HG03097 (cell line): ENCODE measurements around the gene GRHL3.
"Not testable (repeated sequence)": the region's sequence is repeated elsewhere in the genome, so short reads cannot be mapped to it uniquely, and the experiment has no call there.

ENCODE experiments used
- ATAC-seq: cut with Tn5 transposase; IDR thresholded peaks from one replicate; pipeline ENCODE4 v1.9.1; 2021; ENCODE audit not compliant: unreplicated experiment, low FRiP score

Gene GRHL3

DNA sequence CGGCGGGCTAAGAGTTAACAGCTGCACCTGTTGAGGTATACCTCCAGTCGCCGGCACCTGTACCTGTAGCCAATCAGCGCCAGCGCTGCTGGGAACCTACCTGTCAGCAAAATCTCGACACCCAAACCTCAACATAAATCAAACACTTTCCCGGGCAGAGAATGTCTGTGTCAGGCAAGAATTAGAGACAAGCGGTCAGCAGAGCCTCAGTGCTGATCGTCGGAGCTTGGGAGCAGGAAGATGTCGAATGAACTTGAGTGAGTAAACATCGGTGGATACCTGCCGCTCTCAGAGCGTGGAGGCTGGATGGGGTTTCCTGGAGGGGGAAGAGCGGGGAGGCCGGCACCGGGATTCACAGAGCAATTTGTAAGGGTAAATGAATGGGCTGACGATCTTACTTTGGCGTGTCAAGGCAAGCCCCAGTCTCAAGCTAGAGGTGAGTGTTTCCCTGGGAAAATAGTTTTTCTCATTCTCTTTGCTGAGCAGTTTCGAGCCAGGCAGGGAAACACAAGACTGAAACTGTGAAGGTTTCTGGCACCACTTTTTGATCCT lies at the start of gene GRHL3:
Gene GRHL3 (plus strand): TSS at position 46 of the 552 bp plus-strand sequence. CDS start 195 bp downstream, at position 241.
- no peak for ATAC-seq

DNA sequence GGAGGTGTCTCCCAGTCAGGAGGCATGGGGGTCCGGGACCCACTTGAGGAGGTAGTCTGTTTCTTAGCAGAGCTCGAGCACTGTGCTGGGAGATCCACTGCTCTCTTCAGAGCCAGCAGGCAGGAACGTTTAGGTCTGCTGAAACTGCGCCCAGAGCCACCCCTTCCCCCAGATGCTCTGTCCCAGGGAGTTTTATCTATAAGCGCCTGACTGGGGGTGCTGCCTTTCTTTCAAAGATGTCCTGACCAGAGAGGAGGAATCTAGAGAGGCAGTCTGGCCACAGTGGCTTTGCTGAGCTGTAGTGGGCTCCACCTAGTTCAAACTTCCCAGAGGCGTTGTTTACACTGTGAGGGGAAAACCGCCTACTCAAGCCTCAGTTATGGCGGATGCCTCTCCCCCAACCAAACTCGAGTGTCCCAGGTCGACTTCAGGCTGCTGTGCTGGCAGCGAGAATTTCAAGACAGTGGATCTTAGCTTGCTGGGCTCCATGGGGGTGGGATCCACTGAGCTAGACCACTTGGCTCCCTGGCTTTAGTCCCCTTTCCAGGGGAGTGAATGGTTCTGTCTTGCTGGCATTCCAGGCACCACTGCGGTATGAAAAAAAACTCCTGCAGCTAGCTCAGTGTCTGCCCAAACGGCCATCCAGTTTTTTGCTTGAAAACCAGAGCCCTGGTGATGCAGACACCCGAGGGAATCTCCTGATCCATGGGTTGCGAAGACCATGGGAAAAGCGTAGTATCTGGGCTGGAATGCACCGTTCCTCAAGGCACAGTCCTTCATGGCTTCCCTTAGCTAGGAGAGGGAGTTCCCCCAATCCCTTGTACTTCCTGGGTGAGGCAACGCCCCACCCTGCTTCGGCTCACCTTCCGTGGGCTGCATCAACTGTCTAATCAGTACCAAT lies 44.7 kb upstream of the GRHL3 start:
- not testable (repeated sequence) for ATAC-seq

DNA sequence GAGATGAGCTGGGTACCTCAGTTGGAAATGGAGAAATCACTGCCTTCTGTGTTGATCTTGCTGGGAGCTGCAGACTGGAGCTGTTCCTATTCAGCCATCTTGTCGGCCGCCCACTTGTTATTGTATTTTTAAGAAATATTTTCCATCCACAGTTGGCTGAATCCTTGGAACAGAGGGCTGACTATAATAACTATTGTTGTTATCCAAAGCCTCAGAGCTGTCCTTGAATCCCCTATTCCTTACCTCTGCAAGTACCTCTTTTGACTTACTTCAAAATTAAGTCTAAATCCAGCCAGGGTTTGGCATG lies 44.1 kb upstream of the GRHL3 start:
- ATAC-seq = no peak

DNA sequence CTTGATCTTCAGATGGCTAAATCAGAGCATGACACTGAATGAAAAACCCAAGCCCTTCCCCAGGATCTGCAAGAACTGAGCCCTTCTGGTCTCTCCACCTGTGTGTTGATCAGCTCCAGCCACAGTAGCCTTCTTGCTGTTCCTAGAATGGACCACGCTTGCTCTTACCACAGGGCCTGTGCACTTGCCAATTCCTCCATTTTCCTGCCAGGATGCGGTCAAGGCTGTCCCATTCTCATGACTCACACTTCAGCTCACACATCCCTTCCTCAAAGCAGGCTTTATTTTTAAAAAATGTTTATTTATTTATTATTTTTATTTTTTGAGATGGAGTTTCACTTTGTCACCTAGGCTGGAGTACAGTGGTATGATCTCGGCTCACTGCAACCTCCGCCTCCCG lies 43.6 kb upstream of the GRHL3 start:
- no peak for ATAC-seq

DNA sequence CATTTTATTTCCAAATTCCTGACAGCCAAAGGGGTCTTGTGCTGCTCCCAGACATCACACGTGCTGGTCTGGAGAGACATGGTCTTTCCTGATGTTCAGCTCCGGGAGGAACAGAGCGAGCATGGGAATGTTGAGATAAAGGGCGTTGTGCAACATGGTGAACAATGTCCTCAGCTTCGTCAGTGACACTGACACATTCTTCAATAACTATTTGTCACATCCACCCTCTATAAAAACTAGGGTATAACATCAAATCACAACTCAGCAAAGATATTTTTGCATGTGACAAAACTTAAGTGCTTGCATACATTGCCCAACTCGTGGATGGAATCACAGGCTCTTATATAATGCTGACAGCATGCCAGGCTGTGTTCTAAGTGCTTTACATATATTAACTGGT lies 42.4 kb upstream of the GRHL3 start:
- ATAC-seq = no peak

DNA sequence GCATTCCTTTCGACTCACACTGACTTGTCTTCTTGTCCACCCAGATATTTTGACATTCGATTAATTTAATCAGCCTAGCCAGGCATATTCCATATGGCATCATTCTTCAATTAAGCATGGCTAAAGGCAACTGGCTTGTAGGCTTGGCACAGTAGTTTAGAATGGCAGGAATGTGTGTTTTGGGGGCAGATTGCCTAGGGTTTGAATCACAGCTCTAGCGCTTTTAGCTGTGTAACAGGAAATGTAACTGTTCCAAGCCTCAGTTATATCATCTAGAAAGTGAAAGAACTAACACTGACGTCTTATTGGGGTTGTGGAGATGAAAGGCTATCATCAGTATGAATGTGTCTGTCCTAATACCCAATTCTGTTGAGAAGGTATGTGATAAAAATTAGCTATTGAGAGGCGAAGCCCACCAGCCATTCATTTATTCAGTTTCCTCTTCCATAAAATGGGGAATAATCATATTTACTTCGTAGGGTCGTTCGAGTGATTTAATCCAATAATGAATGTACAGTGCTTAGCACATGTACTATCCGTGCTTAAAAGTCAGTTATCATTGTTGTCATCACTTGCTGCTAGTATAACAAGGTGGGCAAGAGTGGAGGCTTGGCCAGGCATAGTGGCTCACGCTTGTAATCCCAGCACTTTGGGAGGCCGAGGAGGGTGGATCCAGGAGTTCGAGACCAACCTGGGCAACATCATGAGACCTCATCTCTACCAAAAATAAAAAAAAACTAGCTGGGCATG lies 41.6 kb upstream of the GRHL3 start:
- no peak for ATAC-seq

DNA sequence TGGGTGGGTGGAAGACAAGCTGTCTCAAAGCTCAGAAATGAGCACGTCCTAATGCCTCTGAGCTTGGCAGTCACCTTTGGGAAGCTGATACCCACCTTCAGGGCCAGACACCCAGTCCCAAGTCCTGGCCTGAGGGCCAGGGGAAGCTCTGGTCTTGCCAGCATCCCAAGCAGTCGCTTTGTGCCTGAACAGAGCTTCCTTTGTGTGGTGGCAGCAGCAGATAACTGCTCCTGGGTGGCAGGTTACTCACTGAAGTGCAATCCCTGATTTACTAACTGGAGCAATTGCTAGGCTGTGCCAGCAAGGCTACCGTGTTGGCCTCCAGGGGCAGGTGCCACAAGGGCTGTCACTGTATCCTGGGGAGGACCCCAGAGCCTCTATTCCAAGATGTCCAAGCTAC lies 40.4 kb upstream of the GRHL3 start:
- no peak for ATAC-seq

DNA sequence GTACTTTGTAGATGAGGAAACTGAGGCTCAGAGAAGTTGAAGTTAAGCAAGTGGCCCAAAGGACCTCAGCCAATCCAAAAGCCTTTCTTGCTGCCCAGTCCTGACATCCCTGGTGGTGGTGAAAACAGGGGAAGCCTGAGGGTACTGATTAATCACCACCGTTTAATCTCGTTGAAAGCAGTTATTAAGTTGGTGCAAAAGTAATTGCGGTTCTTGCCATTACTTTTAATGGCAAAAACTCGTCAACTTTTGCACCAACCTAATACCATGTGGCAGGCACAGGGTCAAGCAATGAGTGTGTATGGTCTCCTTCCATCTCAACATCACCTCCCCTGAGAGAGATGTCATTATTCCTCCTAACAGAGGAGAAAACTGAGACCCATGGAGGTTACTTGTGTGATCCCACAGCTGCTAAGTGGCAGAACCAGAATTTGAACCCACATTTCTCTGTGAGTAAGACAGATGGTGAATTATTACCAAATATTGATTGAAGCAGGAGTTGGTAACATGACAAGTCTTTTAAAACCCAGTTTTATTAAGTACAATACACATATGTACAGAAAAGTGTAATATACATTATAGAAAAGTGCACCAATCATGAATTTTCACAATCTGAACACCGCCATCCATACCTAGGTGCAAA lies 39.4 kb upstream of the GRHL3 start:
- ATAC-seq = no peak

DNA sequence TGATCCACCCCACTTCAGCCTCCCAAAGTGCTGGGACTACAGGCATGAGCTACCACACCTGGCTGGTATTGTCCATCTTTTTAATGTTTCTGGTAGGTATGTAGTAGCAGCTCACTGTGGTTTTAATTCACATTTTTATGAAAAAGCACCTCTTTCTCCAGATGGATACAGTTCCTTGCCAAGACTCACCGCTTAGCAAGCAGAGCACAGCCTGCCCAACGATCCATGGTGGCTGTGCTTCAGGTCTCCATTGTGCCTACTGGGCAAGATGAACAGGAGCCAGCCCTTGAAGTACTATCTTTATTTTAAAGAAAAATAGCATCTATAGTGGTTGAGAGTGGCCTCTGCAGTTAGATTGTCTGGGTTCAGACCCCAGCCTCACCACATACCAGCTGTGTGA lies 37.6 kb upstream of the GRHL3 start:
- no peak for ATAC-seq

DNA sequence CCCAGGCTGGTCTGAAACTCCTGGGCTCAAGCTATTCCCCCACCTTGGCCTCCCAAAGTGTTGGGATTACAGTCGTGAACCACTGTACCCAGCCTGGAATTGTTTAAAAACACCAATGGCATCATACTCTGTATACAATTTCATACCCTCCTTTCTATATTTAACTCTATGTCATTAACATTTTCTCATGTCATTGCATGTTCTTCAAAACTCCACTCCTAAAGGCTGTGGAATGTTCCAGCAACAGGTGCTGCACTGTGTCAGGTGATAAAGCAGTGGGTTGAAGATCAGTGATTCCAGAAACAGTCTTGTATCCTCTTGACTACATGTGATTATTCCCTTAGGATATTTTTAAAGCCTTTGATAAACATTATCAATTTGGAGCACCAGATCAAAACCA lies 36.7 kb upstream of the GRHL3 start:
- no peak for ATAC-seq

DNA sequence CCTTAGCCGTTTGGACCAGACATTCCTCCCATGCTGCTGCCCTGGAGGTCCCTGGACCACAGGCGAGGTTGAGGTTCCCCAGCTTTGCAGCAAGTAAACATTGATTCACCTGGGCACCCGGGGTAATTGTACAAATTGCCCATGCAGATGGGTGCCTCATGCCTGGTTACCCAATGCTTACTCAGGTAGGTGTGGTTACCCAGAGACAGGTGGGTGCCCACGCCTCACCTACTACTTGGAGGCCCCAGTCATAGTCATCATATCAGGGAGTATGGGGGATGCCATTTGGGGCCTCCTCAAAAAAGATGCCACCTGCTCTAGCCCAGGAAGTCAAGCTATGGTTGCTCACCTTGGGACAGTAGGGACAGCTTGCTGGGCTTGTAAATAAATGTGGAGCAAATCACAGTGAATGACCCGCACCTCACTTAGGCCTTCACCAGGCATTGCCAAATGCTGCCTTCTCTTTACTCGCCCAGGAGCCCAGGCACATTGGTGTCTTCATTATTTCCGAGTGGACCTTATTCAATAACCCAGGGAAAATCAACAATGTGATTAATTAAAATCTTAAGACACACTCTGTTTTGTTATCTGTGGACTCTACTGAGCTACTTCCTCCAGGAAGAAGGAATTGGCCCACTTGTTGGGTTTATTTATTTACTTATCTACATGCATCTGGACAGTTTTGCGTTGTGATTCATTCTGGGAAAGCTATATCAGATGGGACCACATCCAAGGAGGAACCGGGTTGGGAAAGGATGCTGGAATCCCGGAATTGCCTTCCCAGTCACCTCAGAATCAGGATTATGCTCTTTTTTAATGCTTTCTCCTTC lies 35.6 kb upstream of the GRHL3 start:
- no peak for ATAC-seq

DNA sequence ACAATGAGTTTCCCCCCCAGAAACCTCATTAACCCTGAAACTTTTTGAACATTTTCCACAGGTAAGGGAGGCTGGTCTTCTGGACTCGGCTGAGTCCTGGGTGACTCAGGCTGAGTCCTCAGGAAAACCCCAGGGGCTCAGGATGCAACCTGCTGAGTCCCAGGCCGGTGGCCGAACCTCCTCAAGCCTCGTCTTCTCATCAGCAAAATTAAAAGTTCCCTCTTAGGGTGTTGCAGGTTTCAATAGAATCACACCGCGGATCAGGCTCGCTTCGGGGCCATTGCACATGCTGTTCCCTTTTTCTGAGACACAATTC lies 35.0 kb upstream of the GRHL3 start:
- ATAC-seq = no peak

DNA sequence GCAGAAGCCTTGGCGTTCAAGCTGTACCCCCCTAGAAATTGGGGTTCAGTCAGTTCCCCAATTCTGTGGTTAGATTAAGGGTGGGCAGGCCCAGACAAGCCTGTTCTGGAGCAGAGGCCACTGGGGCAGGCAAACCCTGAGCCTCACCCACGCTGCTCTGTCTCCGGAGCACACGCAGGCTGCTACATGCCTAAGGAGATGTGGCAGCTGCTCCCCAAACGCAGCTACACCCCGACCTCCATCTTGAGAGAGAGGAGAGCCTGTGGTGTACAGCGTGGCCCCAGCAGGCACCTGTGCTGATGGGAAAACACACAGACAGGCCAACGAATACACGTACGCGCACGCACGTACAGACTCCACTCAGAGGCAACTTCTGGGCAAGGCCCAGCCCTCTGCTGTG lies 33.9 kb upstream of the GRHL3 start:
- ATAC-seq = no peak

DNA sequence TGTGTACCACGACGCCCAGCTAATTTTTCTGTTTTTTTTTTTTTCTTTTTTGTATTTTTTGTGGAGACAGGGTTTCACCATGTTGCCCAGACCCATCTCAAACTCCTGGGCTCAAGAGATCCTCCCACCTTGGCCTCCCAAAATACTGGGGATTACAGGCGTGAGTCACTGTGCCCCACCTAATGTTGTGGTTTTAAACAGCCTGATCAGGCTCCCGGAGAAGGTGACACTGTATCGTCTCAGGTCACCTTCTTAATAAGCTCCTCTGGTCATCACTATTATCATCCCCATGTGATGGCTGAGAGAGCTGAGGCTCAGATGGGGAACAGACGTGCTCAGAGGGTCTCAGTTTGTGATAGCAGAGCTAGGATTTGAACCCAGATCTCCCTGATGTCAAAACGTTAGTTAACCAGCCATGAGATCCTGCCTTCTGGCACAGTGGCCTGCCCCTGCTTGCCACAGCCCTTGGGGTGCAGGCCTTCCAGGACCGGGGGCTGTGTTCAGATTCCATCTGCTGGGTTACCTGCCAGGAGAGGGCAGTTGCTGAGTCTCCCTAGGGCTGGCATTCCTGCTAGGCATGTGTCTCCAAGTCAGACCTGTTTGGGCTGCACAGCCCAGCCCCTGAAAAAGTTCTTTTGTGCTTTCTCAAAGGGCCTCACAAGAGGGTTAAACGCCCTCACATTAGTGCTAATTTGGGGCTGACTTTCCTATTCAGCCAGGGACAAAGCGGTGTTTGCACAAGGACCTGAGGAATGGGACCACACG lies 32.7 kb upstream of the GRHL3 start:
- no peak for ATAC-seq

DNA sequence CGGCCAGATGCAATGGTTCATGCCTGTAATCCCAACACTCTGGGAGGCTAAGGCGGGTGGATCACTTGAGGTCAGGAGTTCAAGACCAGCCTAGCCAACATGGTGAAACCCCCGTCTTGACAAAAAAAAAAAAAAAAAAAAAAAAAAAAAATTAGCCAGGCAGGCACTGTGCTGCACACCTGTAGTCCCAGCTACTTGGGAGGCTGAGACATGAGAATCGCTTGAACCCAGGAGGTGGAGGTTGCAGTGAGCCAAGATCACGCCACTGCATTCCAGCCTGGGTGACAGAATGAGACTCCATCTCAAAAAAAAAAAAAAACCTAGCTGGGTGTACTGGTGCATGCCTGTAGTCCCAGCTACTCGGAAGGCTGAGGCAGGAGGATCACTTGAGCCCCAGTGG lies 31.4 kb upstream of the GRHL3 start:
- ATAC-seq = not testable (repeated sequence)

DNA sequence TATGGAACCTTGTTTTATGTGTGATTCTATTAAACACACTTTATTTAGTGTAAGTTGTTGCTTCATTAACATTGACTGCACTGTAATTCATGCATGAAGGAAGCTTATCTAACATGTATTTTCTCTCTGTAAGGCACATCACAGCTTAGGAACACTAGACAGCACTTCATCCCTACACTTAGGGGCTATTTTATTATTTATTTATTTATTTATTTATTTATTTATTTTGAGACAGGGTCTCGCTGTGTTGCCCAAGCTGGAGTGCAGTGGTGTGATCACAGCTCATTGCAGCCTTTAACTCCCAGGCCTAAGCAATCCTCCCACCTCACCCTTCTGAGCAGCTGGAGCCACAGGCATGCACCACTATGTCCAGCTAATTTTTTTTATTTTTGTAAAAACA lies 30.7 kb upstream of the GRHL3 start:
- no peak for ATAC-seq

DNA sequence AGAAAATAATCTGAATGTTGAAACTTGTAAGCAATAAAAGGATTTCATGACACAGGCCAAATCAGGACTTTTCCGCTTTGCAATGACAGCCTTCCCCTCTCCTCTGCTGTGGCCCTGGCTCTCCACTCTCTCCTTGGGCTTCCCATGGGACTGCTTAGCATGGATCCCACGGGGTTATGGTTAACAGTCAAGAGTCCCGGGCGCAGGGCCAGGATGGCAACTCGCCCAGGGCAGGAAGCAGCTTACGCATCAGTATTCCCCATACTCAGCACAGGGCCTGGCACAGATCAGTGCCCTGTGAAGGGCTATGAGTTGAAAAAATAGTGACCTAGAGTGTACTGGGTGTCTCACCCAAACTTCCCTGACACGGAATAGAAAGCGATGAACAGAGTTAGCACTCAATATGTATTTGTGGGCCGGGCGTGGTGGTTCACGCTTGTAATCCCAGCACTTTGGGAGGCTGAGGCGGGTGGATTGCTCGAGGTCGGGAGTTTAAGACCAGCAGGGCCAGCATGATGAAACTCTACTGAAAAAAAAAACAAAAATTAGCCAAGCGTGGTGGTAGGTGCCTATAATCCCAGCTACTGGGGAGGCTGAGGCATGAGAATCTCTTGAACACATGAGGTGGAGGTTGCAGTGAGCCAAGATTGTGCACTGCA lies 29.1 kb upstream of the GRHL3 start:
- ATAC-seq = no peak

DNA sequence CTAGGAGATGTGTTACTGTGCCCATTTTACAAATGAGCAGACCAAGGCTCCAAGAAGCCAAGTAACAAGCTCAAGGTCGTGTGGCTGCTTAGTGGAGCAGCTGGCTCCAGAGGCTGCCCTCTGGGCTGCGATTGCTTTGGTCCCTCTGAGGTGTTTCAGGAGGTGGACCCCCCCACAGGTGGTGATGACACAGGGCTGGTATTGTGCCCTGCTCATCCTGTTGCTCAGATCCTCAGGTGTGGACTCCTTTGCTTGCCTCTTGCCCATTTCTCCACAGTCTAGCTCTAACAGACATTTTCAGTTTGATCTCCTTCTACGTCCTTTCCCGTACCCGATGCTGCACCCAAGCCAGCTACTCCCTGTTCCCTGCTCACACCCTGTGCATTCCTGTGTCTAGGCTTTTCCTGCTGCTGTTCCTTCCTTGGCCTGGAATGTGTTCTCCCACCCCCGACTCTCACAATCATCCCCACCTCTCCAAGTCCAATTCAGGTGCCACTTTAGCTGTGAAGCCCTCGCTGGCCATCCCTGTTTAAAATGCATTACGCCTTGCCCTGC lies 28.1 kb upstream of the GRHL3 start:
- ATAC-seq = no peak

DNA sequence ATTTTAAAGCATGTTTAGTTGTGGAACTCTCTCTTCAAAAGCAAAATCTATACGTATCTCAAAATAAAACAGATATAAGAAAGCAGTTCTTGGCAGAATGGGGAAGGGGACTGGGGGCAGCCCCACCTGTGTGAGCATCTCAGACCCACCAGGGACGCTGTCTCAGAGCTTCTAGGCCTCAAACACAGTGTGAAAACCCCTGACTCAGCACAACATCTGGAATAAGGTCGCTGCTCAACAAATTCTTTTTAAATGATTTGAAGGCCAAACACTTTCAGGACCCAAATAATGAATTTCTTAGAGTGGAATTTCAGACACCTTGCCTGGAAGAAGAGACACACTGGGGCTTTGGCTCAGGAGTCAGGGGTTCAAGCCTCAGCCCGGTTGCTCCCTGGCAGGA lies 27.1 kb upstream of the GRHL3 start:
- no peak for ATAC-seq
